Uterus (tissue), 2 donors: ENCODE results near the gene SLC38A7.

Experiments
- POLR2A ChIP-seq, 2 donors: fragments of 450-650 bp; IDR thresholded peaks; one replicate each; pipeline ENCODE4 v1.6.1; 2016; ENCODE audit warnings: antibody characterized with exemption in 2 of 2, mild to moderate bottlenecking in 1 of 2, moderate library complexity in 1 of 2
- TF ChIP-seq, protein P1 (sequence below), 4 experiments: fragments of 200-600 bp in 2 of 4; fragments of 450-650 bp in 2 of 4; sonication (generic) in 2 of 4; IDR thresholded peaks; one replicate each; pipeline ENCODE4 v1.5.1; 2016 to 2019; ENCODE audit warnings: antibody characterized with exemption in 4 of 4, mild to moderate bottlenecking in 2 of 4, moderate library complexity in 1 of 4

DNA sequence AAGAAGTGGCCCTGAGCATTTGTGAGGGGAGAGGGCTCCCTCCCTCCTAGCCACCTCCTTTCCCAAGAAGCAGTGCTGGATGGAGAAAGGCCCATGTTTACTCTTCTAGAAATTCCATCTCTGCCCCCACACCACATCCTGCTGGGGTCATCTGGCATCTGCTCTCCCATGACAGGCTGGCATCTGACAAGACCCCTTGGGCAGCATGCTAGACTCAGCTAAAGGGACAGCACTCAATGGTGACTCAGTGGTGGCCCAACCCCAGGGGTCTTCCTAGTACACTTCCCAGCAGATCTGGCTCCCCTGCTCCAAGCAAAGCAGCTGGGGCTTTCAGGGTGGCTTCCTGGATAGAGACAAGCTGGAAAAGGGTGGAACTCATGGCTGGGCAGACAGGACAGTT lies 14.4 kb downstream of the SLC38A7 start:
- TF ChIP-seq, protein P1, sequence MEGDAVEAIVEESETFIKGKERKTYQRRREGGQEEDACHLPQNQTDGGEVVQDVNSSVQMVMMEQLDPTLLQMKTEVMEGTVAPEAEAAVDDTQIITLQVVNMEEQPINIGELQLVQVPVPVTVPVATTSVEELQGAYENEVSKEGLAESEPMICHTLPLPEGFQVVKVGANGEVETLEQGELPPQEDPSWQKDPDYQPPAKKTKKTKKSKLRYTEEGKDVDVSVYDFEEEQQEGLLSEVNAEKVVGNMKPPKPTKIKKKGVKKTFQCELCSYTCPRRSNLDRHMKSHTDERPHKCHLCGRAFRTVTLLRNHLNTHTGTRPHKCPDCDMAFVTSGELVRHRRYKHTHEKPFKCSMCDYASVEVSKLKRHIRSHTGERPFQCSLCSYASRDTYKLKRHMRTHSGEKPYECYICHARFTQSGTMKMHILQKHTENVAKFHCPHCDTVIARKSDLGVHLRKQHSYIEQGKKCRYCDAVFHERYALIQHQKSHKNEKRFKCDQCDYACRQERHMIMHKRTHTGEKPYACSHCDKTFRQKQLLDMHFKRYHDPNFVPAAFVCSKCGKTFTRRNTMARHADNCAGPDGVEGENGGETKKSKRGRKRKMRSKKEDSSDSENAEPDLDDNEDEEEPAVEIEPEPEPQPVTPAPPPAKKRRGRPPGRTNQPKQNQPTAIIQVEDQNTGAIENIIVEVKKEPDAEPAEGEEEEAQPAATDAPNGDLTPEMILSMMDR (IDR thresholded peaks at IDR 0.05), result no peak
- TF ChIP-seq POLR2A (IDR thresholded peaks at IDR 0.05), result no peak
